HEK293 (cell line): ENCODE measurements around the gene THSD4.

Experiments used
- CTCF ChIA-PET: fragments of 350-600 bp; formaldehyde crosslinking; extraction: SDS; loops from one replicate; lab custom pipeline; 2021; ENCODE audit warnings: antibody characterized with exemption; lab: Yijun Ruan, JAX
- POLR2A ChIA-PET: fragments of 300-600 bp; formaldehyde crosslinking; extraction: SDS; loops from one replicate; lab custom pipeline; 2020; ENCODE audit warnings: antibody characterized with exemption, inconsistent platforms; lab: Yijun Ruan, JAX
- H3K27ac ChIP-seq: fragments of 200-500 bp; sonication (Bioruptor generic); 2 replicates; pipeline ENCODE4 v1.5.1; 2014; ENCODE audit warnings: low read depth, low read length, control low read depth, inconsistent platforms; ENCODE audit errors: extremely low read depth
- H3K36me3 ChIP-seq, 2 experiments: fragments of 200-500 bp in 1 of 2; sonication (Bioruptor generic) in 1 of 2; 1 replicate in 1 of 2; 2 replicates in 1 of 2; pipeline ENCODE4 v1.5.1; 2014 to 2017; ENCODE audit warnings: inconsistent platforms in 2 of 2, low read length in 2 of 2; ENCODE audit not compliant: control insufficient read depth in 2 of 2, insufficient read depth in 1 of 2
- H3K4me1 ChIP-seq: fragments of 200-500 bp; sonication (Bioruptor generic); 2 replicates; pipeline ENCODE4 v1.5.1; 2014; ENCODE audit warnings: mild to moderate bottlenecking, low read length, inconsistent platforms; ENCODE audit not compliant: control insufficient read depth, insufficient read depth
- H3K4me3 ChIP-seq: 2 replicates; pipeline ENCODE4 v1.5.1; 2011; ENCODE audit warnings: low read depth, mild to moderate bottlenecking, control low read depth, low read length, moderate library complexity
- H3K9me3 ChIP-seq: fragments of 200-500 bp; sonication (Bioruptor generic); 2 replicates; pipeline ENCODE4 v1.5.1; 2014; ENCODE audit warnings: low read depth, low read length, inconsistent platforms; ENCODE audit not compliant: control insufficient read depth, insufficient read depth
- EGR2 ChIP-seq: fragments of 450-650 bp; formaldehyde crosslinking; IDR thresholded peaks from 2 replicates; pipeline ENCODE4 v1.5.1; 2016; ENCODE audit warnings: low read depth, missing biosample characterization, missing genetic modification characterization
- FEZF1 ChIP-seq: fragments of 450-650 bp; formaldehyde crosslinking; IDR thresholded peaks from 2 replicates; pipeline ENCODE4 v1.5.1; 2016; ENCODE audit warnings: missing biosample characterization, missing genetic modification characterization
- PRDM2 ChIP-seq: fragments of 450-650 bp; formaldehyde crosslinking; IDR thresholded peaks from 2 replicates; pipeline ENCODE4 v1.5.1; 2016; ENCODE audit warnings: missing biosample characterization, missing genetic modification characterization, borderline replicate concordance
- ZFHX2 ChIP-seq: fragments of 450-650 bp; formaldehyde crosslinking; conservative IDR thresholded peaks from 2 replicates; pipeline ENCODE4 v1.5.1; 2016; ENCODE audit warnings: missing biosample characterization, missing genetic modification characterization
- ZNF140 ChIP-seq: fragments of 450-650 bp; formaldehyde crosslinking; IDR thresholded peaks from 2 replicates; pipeline ENCODE4 v1.5.1; 2016; ENCODE audit warnings: missing biosample characterization, missing genetic modification characterization
- ZNF248 ChIP-seq: fragments of 450-650 bp; formaldehyde crosslinking; IDR thresholded peaks from 2 replicates; pipeline ENCODE4 v1.5.1; 2017; ENCODE audit warnings: missing biosample characterization, missing genetic modification characterization
- ZNF292 ChIP-seq: fragments of 450-650 bp; formaldehyde crosslinking; IDR thresholded peaks from 2 replicates; pipeline ENCODE4 v1.5.1; 2016; ENCODE audit warnings: low read depth, missing biosample characterization, missing genetic modification characterization, borderline replicate concordance
- ZNF391 ChIP-seq: fragments of 450-650 bp; formaldehyde crosslinking; IDR thresholded peaks from 2 replicates; pipeline ENCODE4 v1.5.1; 2016; ENCODE audit warnings: low read depth, missing biosample characterization, missing genetic modification characterization, borderline replicate concordance
- ZNF791 ChIP-seq: fragments of 450-650 bp; formaldehyde crosslinking; IDR thresholded peaks from 2 replicates; pipeline ENCODE4 v1.5.1; 2016; ENCODE audit warnings: missing biosample characterization, missing genetic modification characterization
- TF ChIP-seq, protein P1 (sequence below): fragments of 450-650 bp; formaldehyde crosslinking; conservative IDR thresholded peaks from 2 replicates; pipeline ENCODE4 v1.5.1; 2016; ENCODE audit warnings: low read depth, missing biosample characterization, missing genetic modification characterization

Gene THSD4

DNA sequence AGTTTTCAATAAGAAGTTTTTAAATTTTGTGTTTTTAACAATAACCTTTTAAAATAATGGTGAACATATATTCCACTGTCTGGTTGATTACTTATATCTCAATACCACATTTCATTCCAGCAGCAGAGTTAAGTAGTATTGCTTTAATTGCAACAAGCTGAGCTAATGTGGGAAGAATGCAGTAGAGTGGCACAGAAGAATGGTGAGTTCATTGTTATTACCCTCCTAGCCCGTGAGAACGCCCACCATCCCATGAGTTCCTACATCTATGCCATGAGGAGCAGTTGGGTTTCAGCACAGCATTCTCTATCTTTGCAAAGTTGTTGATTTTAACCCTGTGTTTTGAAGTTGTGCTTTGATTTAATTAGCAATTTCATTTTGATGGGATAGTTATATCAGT, 677.2 kb downstream of the THSD4 start:
- Histone ChIP-seq H3K4me1 (no peaks in the 10 kb centered on the region), H3K27ac (no peak overlapping the region), H3K9me3 (no peaks in the 10 kb centered on the region), H3K4me3 (no peak overlapping the region), H3K36me3 (no peaks in the 10 kb centered on the region)
- ChIA-PET CTCF (interaction anchor here (0.8 to 4.4 kb wide), 4 partner anchors 9 to 50 kb away, joined by 3 to 32 read pairs (median 6); no protein-coding TSS in a partner anchor), POLR2A (no interaction called here)
- TF ChIP-seq, protein P1, sequence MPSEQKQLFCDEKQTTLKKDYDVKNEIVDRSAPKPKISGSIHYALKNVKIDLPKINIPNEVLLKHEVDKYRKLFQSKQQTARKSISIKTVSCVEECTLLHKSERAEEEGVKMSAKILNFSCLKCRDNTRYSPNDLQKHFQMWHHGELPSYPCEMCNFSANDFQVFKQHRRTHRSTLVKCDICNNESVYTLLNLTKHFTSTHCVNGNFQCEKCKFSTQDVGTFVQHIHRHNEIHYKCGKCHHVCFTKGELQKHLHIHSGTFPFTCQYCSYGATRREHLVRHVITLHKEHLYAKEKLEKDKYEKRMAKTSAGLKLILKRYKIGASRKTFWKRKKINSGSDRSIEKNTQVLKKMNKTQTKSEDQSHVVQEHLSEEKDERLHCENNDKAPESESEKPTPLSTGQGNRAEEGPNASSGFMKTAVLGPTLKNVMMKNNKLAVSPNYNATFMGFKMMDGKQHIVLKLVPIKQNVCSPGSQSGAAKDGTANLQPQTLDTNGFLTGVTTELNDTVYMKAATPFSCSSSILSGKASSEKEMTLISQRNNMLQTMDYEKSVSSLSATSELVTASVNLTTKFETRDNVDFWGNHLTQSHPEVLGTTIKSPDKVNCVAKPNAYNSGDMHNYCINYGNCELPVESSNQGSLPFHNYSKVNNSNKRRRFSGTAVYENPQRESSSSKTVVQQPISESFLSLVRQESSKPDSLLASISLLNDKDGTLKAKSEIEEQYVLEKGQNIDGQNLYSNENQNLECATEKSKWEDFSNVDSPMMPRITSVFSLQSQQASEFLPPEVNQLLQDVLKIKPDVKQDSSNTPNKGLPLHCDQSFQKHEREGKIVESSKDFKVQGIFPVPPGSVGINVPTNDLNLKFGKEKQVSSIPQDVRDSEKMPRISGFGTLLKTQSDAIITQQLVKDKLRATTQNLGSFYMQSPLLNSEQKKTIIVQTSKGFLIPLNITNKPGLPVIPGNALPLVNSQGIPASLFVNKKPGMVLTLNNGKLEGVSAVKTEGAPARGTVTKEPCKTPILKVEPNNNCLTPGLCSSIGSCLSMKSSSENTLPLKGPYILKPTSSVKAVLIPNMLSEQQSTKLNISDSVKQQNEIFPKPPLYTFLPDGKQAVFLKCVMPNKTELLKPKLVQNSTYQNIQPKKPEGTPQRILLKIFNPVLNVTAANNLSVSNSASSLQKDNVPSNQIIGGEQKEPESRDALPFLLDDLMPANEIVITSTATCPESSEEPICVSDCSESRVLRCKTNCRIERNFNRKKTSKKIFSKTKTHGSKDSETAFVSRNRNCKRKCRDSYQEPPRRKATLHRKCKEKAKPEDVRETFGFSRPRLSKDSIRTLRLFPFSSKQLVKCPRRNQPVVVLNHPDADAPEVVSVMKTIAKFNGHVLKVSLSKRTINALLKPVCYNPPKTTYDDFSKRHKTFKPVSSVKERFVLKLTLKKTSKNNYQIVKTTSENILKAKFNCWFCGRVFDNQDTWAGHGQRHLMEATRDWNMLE (tag by site-specific recombination) = no peak
- peak; percentile 56 for TF ChIP-seq EGR2
- peak; percentile 59 for TF ChIP-seq ZFHX2 (tag by site-specific recombination)

DNA sequence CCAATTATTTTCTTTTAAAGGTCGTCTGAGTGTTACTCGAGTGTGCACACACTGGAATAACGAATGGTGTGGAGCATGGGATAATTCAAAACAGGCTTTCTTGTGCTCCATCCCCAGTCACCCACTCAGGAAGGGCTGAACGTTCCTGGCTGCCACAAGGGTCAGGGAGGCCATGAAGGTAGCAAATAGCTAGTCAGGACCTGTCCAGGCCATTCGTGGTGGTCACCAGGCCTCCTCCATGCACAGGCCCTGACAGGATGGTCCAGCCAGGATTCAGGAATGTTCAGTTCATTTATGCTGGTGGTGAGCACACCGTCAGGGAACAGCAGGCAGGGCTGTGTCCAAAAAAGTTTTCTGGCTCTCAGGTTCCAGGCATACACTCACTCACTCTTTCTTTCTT, 683.4 kb downstream of the THSD4 start:
- no peak overlapping the region for H3K27ac ChIP-seq
- CTCF ChIA-PET = interaction anchor here (0.6 to 9.3 kb wide), 4 partner anchors 19 to 157 kb away, joined by 4 to 140 read pairs (median 40); no protein-coding TSS in a partner anchor
- peaks cover 3% of the 10 kb centered on the region for H3K4me1 ChIP-seq
- no peaks in the 10 kb centered on the region; a peak in 1 of 3 replicates for H3K36me3 ChIP-seq
- TF ChIP-seq ZNF140 (tag by site-specific recombination) = no peak
- TF ChIP-seq ZNF791 = no peak
- TF ChIP-seq FEZF1 (tag by site-specific recombination) = no peak
- TF ChIP-seq PRDM2 (tag by site-specific recombination) = no peak
- no peak for TF ChIP-seq ZNF248
- H3K4me3 ChIP-seq = no peak overlapping the region
- H3K9me3 ChIP-seq = no peaks in the 10 kb centered on the region
- POLR2A ChIA-PET = no interaction called here

GRCh38 chr15:71800190-71800589, 684.9 kb downstream of the THSD4 start:
- no peak overlapping the region for H3K4me3 ChIP-seq
- ChIA-PET CTCF (interaction anchor here (0.6 to 9.3 kb wide), 16 partner anchors 8 to 372 kb away, joined by 3 to 140 read pairs (median 6); no protein-coding TSS in a partner anchor), POLR2A (interaction anchor here (0.7 kb wide), 2 partner anchors 18 to 340 kb away, joined by 3 to 8 read pairs; no protein-coding TSS in a partner anchor)
- no peak overlapping the region for H3K27ac ChIP-seq
- TF ChIP-seq ZFHX2 (tag by site-specific recombination) (no peak), ZNF292 (tag by site-specific recombination) (no peak), EGR2 (no peak), ZNF391 (tag by site-specific recombination) (no peak)
- no peaks in the 10 kb centered on the region; a peak in 1 of 3 replicates for H3K36me3 ChIP-seq
- no peaks in the 10 kb centered on the region for H3K9me3 ChIP-seq
- H3K4me1 ChIP-seq = peaks cover 5% of the 10 kb centered on the region
